B cell (primary cell): ENCODE results near the gene FBLN2.

Source experiments
- EZH2 ChIP-seq: IDR thresholded peaks from 2 replicates; pipeline ENCODE4 v1.6.1; 2012; ENCODE audit warnings: borderline replicate concordance, low read depth, mild to moderate bottlenecking, moderate library complexity, low read length; ENCODE audit not compliant: insufficient read depth, poor library complexity, severe bottlenecking
- TF ChIP-seq, protein P1 (sequence below): fragments of 200-600 bp; IDR thresholded peaks from one replicate; pipeline ENCODE4 v1.8.0; 2022; ENCODE audit warnings: antibody characterized with exemption, mild to moderate bottlenecking

DNA sequence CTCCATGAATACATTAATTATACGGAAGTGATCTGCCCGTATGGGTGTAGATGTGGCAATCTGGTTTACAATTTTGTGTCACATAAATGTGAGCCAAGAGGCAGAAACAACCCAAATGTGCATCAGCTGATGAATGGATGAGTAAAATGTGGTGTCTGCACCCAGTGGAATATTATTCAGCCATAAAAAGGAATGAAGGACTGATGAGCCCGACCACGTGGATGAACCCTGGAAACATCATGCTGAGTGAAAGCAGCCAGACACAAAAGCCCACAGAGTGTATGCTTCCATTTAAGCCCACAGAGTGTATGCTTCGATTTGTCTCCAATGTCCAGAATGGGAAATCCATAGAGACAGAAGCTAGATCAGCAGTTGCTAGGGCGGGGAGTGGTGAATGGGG lies 27.6 kb upstream of the FBLN2 start:
- TF ChIP-seq, protein P1, sequence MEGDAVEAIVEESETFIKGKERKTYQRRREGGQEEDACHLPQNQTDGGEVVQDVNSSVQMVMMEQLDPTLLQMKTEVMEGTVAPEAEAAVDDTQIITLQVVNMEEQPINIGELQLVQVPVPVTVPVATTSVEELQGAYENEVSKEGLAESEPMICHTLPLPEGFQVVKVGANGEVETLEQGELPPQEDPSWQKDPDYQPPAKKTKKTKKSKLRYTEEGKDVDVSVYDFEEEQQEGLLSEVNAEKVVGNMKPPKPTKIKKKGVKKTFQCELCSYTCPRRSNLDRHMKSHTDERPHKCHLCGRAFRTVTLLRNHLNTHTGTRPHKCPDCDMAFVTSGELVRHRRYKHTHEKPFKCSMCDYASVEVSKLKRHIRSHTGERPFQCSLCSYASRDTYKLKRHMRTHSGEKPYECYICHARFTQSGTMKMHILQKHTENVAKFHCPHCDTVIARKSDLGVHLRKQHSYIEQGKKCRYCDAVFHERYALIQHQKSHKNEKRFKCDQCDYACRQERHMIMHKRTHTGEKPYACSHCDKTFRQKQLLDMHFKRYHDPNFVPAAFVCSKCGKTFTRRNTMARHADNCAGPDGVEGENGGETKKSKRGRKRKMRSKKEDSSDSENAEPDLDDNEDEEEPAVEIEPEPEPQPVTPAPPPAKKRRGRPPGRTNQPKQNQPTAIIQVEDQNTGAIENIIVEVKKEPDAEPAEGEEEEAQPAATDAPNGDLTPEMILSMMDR: no peak
- no peak for TF ChIP-seq EZH2
